ENCODE measurements around the gene SF3A1.

Gene SF3A1

GRCh38 chr22:30332994-30333706 lies 23.5 kb downstream of the SF3A1 start:
- no peaks in the 10 kb centered on the region for H3K27me3 ChIP-seq (replicated peaks; ENCODE audit: insufficient read depth, low read length)
- H3K4me3 ChIP-seq (ENCODE audit: low read length), result no peak overlapping the region

GRCh38 chr22:30332551-30332950 lies 24.1 kb downstream of the SF3A1 start:
- Histone ChIP-seq H3K4me3 (ENCODE audit: low read length) (no peak overlapping the region), H3K9me3 (replicated peaks; ENCODE audit: insufficient read depth, low read length) (no peaks in the 10 kb centered on the region), H3K4me1 (ENCODE audit: low read length) (peaks cover 3% of the 10 kb centered on the region), H2AFZ (ENCODE audit: low read length) (no peak overlapping the region), H3F3A (ENCODE audit: insufficient read depth, low read length) (peaks cover 10% of the 10 kb centered on the region), H3K36me3 (replicated peaks; ENCODE audit: insufficient read depth, low read length) (peaks cover 10% of the 10 kb centered on the region), H3K79me2 (ENCODE audit: low read length) (no peaks in the 10 kb centered on the region), H3K9ac (ENCODE audit: low read length) (no peak overlapping the region), H3K27ac (ENCODE audit: low read length) (no peak overlapping the region), H4K20me1 (ENCODE audit: insufficient read depth, low read length) (no peaks in the 10 kb centered on the region), H3K27me3 (replicated peaks; ENCODE audit: insufficient read depth, low read length) (no peaks in the 10 kb centered on the region), H3K9me2 (replicated peaks; ENCODE audit: insufficient read depth, low read length) (no peaks in the 10 kb centered on the region), H3K4me2 (ENCODE audit: low read depth, low read length) (no peak overlapping the region)
- TF ChIP-seq EZH2 (optimal IDR thresholded peaks at IDR 0.05; ENCODE audit: low read depth, low read length), result no peak
- TF ChIP-seq CTCF (IDR thresholded peaks at IDR 0.05; ENCODE audit: low read length), result no peak
- TF ChIP-seq EZH2phosphoT487 (IDR thresholded peaks at IDR 0.05; ENCODE audit: low read length), result no peak
- no peak for DNase-seq

More at GRCh38 chr22:30332994-30333706, 23.5 kb downstream of the SF3A1 start:
- H3F3A ChIP-seq (ENCODE audit: insufficient read depth, low read length), result 0 out of 2 replicates have a peak, but pooled peaks cover 4% of the 10 kb centered on the region
- no peak overlapping the region for H3K27ac ChIP-seq (ENCODE audit: low read length)
- H3K4me2 ChIP-seq (ENCODE audit: low read depth, low read length), result no peak overlapping the region
- H3K4me1 ChIP-seq (ENCODE audit: low read length), result no peaks in the 10 kb centered on the region
- peaks cover 10% of the 10 kb centered on the region for H3K36me3 ChIP-seq (replicated peaks; ENCODE audit: insufficient read depth, low read length)
- no peak for DNase-seq
- no peaks in the 10 kb centered on the region for H3K9me3 ChIP-seq (replicated peaks; ENCODE audit: insufficient read depth, low read length)
- H2AFZ ChIP-seq (ENCODE audit: low read length), result no peak overlapping the region
- TF ChIP-seq CTCF (IDR thresholded peaks at IDR 0.05; ENCODE audit: low read length) (no peak), EZH2phosphoT487 (IDR thresholded peaks at IDR 0.05; ENCODE audit: low read length) (no peak), EZH2 (optimal IDR thresholded peaks at IDR 0.05; ENCODE audit: low read depth, low read length) (no peak)
- H3K9me2 ChIP-seq (replicated peaks; ENCODE audit: insufficient read depth, low read length), result no peaks in the 10 kb centered on the region
- H4K20me1 ChIP-seq (ENCODE audit: insufficient read depth, low read length), result no peaks in the 10 kb centered on the region
- no peaks in the 10 kb centered on the region for H3K79me2 ChIP-seq (ENCODE audit: low read length)
- no peak overlapping the region for H3K9ac ChIP-seq (ENCODE audit: low read length)

- TF ChIP-seq EZH2phosphoT487 (IDR thresholded peaks at IDR 0.05; ENCODE audit: low read length), result no peak
- TF ChIP-seq CTCF (IDR thresholded peaks at IDR 0.05; ENCODE audit: low read length), result no peak
- no peak for TF ChIP-seq EZH2 (optimal IDR thresholded peaks at IDR 0.05; ENCODE audit: low read depth, low read length)
- H3K36me3 ChIP-seq (replicated peaks; ENCODE audit: insufficient read depth, low read length), result peaks cover 5% of the 10 kb centered on the region
- no peak overlapping the region for H3K27ac ChIP-seq (ENCODE audit: low read length)
- no peaks in the 10 kb centered on the region for H3K27me3 ChIP-seq (replicated peaks; ENCODE audit: insufficient read depth, low read length)
- no peak overlapping the region for H2AFZ ChIP-seq (ENCODE audit: low read length)
- H3K4me2 ChIP-seq (ENCODE audit: low read depth, low read length), result no peak overlapping the region
- H3K4me1 ChIP-seq (ENCODE audit: low read length), result peaks cover 25% of the 10 kb centered on the region
- H3K79me2 ChIP-seq (ENCODE audit: low read length), result peaks cover 21% of the 10 kb centered on the region
- DNase-seq, result no peak
- no peaks in the 10 kb centered on the region for H3K9me2 ChIP-seq (replicated peaks; ENCODE audit: insufficient read depth, low read length)
- no peak overlapping the region for H3K4me3 ChIP-seq (ENCODE audit: low read length)
- H3K9me3 ChIP-seq (replicated peaks; ENCODE audit: insufficient read depth, low read length), result no peaks in the 10 kb centered on the region
- no peak overlapping the region for H3K9ac ChIP-seq (ENCODE audit: low read length)
- H4K20me1 ChIP-seq (ENCODE audit: insufficient read depth, low read length), result no peaks in the 10 kb centered on the region
- peaks cover 15% of the 10 kb centered on the region for H3F3A ChIP-seq (ENCODE audit: insufficient read depth, low read length)
Measured at GRCh38 chr22:30328466-30329049, 28.1 kb downstream of the SF3A1 start.
